NOMO-1 treated with dmso at 0.1 percent for 144 hours (cell line): ENCODE results near the gene ITSN1.

Experiments used
- DNase-seq: peaks from one replicate; lab custom pipeline; 2025; ENCODE audit not compliant: unreplicated experiment; lab: John Stamatoyannopoulos, UW

The ITSN1 gene

DNA sequence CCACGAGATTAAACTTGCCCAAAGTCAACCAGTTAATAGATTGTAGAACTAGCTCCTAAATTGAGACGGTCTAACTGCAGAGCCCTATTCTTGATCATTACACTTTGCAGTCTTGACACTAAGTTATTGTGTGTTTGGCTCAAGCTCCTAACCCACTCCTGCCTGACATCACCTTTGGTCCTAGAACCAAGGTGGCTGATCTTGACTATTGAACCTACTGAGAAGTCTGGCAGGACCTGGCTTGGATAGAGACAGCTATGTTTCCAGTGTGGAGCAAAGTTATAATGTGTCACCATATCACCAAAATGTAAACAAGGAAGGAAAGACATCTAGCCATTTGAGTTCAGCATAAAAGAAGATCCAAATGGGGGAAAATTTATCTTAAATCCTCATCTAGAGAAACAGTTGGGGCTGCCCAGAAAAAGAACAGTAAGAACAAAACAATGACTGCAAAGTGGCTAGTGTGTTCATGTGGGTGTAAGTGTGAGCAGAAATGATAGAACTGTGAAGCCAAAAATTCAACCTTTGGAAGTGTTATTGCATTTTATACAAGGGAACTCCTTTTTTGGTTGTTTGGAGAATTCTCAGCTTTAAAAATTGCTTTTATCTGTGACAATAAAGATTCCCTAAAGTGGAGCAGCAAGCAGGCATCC is 166.5 kb downstream of the ITSN1 start:
- no peak for DNase-seq

DNA sequence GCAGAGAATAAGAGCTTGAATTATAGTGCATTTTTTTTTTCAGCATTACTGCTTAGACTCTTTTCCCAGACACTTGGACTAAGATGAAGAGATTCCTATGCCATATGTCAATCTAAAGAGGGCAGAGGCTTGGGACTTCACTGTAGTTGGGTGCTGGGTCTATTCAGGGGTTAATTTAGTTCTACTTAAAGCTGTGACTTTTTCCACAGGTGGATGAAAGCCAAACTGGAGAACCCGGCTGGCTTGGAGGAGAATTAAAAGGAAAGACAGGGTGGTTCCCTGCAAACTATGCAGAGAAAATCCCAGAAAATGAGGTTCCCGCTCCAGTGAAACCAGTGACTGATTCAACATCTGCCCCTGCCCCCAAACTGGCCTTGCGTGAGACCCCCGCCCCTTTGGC is 168.5 kb downstream of the ITSN1 start:
- DNase-seq = no peak

- no peak for DNase-seq
Observed at GRCh38 chr21:33811167-33812010, 169.1 kb downstream of the ITSN1 start.

- DNase-seq = no peak
Observed at GRCh38 chr21:33813832-33814365, 171.6 kb downstream of the ITSN1 start.

- no peak for DNase-seq
Observed at GRCh38 chr21:33815143-33815707, 172.9 kb downstream of the ITSN1 start.

DNA sequence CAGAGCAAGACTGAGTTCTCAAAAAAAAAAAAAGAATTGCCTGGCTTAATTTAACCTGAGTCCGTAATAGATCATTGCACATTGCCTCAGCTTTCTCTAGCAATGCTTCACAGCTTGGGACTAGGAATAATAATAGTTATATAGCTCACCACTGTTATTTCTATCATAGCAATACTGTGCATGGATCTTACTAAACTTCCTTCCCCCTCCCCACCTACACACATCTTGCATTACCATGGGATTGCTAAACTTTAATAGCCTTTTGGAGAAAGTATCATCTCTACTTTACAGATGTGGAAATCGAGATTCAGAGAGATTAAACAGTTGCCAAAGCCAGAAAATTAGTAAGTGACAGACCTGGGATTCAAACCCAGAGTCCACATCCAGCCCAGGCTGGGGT is 173.9 kb downstream of the ITSN1 start:
- DNase-seq = no peak

GRCh38 chr21:33817138-33817537 is 174.8 kb downstream of the ITSN1 start:
- no peak for DNase-seq

- DNase-seq = no peak
Observed at GRCh38 chr21:33817663-33818451, 175.6 kb downstream of the ITSN1 start.

DNA sequence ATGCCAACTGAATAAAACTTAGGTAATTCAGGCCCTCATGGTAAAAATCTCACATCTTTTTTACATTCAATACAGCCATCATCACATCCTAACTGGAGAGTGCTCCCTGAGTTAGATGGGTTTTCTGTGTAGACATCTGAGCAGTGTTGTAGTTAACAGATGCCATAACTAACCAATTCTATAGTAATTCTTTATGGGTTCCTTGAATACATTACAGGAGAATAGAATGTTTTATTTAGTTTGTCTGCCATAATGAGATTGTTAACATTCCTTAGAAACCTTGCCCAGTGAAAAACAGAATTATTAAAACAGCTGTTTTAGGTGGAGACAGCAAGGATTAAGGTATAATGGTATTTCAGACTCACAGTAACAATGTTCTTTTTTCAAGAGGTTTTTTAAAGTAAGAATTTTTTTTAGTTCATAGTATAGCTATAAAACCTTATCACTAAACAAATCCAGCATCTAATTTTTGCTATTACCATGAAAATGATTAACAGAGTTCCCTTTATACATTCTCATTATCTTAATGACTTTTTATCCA is 178.0 kb downstream of the ITSN1 start:
- DNase-seq = no peak

- no peak for DNase-seq
Observed at GRCh38 chr21:33820798-33821197, 178.5 kb downstream of the ITSN1 start.

GRCh38 chr21:33821503-33822322 is 179.4 kb downstream of the ITSN1 start:
- DNase-seq = no peak

GRCh38 chr21:33824156-33824941 is 182.0 kb downstream of the ITSN1 start:
- no peak for DNase-seq

DNA sequence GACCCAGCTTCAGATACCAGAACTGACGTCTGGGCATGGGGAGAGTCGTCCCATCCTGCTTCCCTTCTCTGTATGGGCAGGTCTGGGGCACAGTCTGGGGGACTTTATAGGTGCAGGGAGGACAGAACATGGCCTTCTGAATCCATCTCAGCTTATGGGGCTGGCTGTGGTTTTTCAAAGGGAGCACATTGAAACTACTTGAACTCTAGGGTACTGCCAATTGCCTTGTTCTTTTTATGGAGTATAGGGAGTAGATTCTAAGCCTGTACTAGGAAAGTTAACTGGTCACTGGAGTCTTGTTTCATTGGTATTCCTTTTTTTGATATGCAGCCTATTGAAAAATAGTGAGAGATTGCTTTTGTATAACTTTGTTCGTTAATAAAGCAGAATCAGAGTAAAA is 183.1 kb downstream of the ITSN1 start:
- no peak for DNase-seq

GRCh38 chr21:33825915-33826314 is 183.6 kb downstream of the ITSN1 start:
- DNase-seq = no peak

- no peak for DNase-seq
Observed at GRCh38 chr21:33828083-33828482, 185.8 kb downstream of the ITSN1 start.

DNA sequence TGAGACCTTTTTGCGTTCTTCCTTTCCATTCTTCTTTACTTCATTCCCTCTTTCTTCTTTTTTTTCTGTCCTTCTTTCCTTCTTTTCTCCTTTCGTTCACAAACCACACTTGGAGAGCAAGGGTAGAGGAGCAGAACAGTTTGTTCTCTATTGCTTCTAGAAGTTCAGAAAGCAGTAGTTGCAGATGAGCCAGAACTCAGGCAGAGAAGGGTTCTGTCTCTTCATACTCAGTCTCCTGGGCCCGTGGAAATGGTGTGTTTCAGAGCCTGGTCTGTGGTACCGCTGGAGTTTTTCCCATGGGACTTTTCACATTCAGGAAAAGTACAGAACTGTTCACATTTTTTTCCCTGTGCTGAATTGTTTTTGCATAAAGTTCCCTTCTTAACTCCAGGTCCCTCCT is 186.3 kb downstream of the ITSN1 start:
- DNase-seq = no peak

- DNase-seq = no peak
Observed at GRCh38 chr21:33829844-33830243, 187.5 kb downstream of the ITSN1 start.

GRCh38 chr21:33831962-33832659 is 189.8 kb downstream of the ITSN1 start:
- no peak for DNase-seq
